ENCODE measurements around the gene SYNE3. TPM values are rescaled to one million over a fixed set of nuclear protein-coding genes. Genes with fewer than 3 reads are reported as not detected.

Gene SYNE3
- total and polyA plus RNA-seq, 10 of the 15 experiments (the other 5 are each of a cell fraction or from before 2014, with no cell fraction given): 1.4 to 44.1 (median 13.4) TPM

- no peak for TF ChIP-seq ATF3 (IDR thresholded peaks at IDR 0.05; ENCODE audit: borderline replicate concordance, extremely low read depth, low read depth, low read length)
- TF ChIP-seq CBX5 (IDR thresholded peaks at IDR 0.05; ENCODE audit: low read depth): no peak
- no peak for TF ChIP-seq NFXL1 (IDR thresholded peaks at IDR 0.05; ENCODE audit: borderline replicate concordance)
- TF ChIP-seq E4F1 (IDR thresholded peaks at IDR 0.05; ENCODE audit: borderline replicate concordance, partially characterized antibody): peak; percentile 14
- no peak for TF ChIP-seq RAD21 (IDR thresholded peaks at IDR 0.05; ENCODE audit: insufficient read depth, low read depth, low read length)
- TF ChIP-seq ZNF217 (IDR thresholded peaks at IDR 0.05): no peak; the same call in 1 of the 2 replicates
- no peak; the same call in 1 of the 2 replicates for TF ChIP-seq IRF4 (IDR thresholded peaks at IDR 0.05; ENCODE audit: low read depth, low read length)
- peak; percentile 97 for TF ChIP-seq BMI1 (IDR thresholded peaks at IDR 0.05; ENCODE audit: borderline replicate concordance)
- TF ChIP-seq EGR1 (IDR thresholded peaks at IDR 0.05; ENCODE audit: borderline replicate concordance in 1 of 2, low read depth in 2 of 2, low read length in 2 of 2): peak in 1 of 2 experiments; percentile 47; a peak in 1 of 3 replicates
- peak in 1 of 2 experiments; percentile 58; a peak in 2 of 4 replicates for TF ChIP-seq IKZF2 (IDR thresholded peaks at IDR 0.05)
- TF ChIP-seq HDGF (IDR thresholded peaks at IDR 0.05): peak; percentile 49; the same call in 1 of the 2 replicates
- TF ChIP-seq RB1 (IDR thresholded peaks at IDR 0.05; ENCODE audit: borderline replicate concordance): peak; percentile 77; the same call in 1 of the 2 replicates
- TF ChIP-seq POLR2A (IDR thresholded peaks at IDR 0.05; ENCODE audit: low read depth, low read length): peak; percentile 76
- TF ChIP-seq SMAD5 (IDR thresholded peaks at IDR 0.05; ENCODE audit: low read depth): no peak
- no peak for TF ChIP-seq CUX1 (IDR thresholded peaks at IDR 0.05; ENCODE audit: insufficient replicate concordance, low read depth, low read length)
- no peak for TF ChIP-seq JUNB (IDR thresholded peaks at IDR 0.05)
- TF ChIP-seq HCFC1 (IDR thresholded peaks at IDR 0.05; ENCODE audit: low read length): peak; percentile 81
- TF ChIP-seq NR2C2 (IDR thresholded peaks at IDR 0.05; ENCODE audit: borderline replicate concordance, control insufficient read depth, insufficient read length, low read depth): peak; percentile 86
- TF ChIP-seq TAF1 (IDR thresholded peaks at IDR 0.05; ENCODE audit: borderline replicate concordance, low read depth, low read length): peak; percentile 67; the same call in 1 of the 2 replicates
- no peak for TF ChIP-seq YBX1 (IDR thresholded peaks at IDR 0.05)
- TF ChIP-seq POLR2AphosphoS5 (IDR thresholded peaks at IDR 0.05; ENCODE audit: low read length): peak; percentile 75
- peak; percentile 71; the same call in 1 of the 2 replicates for TF ChIP-seq TCF3 (IDR thresholded peaks at IDR 0.05; ENCODE audit: borderline replicate concordance, insufficient read depth, low read depth, low read length)
- TF ChIP-seq NR2F1 (conservative IDR thresholded peaks at IDR 0.05): peak; percentile 36; the same call in 1 of the 2 replicates
These were observed 18.1 kb upstream of the SYNE3 start, which contains the start of gene GLRX5 (continued) for GRCh38 chr14:95534299-95535225.

All from GM12878 (cell line).